ENCODE measurements around the gene FABP3.

DNA sequence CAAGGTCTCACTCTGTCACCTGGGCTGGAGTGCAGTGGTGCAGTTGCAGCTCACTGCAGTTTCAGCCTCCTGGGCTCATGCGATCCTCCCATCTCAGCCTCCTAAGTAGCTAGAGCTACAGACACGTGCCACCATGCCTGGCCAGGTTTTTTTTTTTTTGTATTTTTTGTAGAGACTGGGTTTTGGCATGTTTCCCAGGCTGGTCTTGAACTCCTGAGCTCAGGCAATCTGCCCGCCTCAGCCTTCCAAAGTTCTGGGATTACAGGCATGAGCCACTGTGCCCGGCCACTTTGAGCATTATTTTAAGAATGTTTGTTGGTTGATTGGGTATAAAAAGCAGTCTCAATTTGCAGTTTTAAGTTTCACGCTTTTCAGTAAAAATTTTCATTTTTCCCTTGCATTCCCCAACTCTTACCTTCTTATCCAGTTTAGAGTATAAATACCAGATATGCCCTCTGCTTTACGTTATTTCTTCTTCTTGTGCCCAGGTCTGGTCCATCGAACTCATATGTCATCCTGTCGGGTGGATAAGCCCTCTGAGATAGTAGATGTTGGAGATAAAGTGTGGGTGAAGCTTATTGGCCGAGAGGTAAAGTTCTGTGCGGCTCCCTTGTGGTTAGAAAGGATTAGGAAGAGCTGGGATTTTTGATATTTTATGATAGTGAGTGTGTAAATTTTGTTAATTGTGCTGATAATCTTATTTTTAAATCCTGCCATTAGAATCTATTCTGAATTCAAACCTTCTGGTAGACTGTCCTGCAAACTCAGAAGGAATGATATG, 36.0 kb downstream of the FABP3 start:
- TF ChIP-seq, protein P1, sequence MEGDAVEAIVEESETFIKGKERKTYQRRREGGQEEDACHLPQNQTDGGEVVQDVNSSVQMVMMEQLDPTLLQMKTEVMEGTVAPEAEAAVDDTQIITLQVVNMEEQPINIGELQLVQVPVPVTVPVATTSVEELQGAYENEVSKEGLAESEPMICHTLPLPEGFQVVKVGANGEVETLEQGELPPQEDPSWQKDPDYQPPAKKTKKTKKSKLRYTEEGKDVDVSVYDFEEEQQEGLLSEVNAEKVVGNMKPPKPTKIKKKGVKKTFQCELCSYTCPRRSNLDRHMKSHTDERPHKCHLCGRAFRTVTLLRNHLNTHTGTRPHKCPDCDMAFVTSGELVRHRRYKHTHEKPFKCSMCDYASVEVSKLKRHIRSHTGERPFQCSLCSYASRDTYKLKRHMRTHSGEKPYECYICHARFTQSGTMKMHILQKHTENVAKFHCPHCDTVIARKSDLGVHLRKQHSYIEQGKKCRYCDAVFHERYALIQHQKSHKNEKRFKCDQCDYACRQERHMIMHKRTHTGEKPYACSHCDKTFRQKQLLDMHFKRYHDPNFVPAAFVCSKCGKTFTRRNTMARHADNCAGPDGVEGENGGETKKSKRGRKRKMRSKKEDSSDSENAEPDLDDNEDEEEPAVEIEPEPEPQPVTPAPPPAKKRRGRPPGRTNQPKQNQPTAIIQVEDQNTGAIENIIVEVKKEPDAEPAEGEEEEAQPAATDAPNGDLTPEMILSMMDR (IDR thresholded peaks at IDR 0.05): no peak
- TF ChIP-seq EZH2 (IDR thresholded peaks at IDR 0.05) (no peak), EZH2phosphoT487 (IDR thresholded peaks at IDR 0.05) (no peak)
